Smooth muscle cell (in vitro differentiated cells): ENCODE measurements around the gene ADD3. TPM values are rescaled to one million over a fixed set of nuclear protein-coding genes. Genes with fewer than 3 reads are reported as not detected.
"Not testable (repeated sequence)": the region's sequence is repeated elsewhere in the genome, so short reads cannot be mapped to it uniquely, and the experiment has no call there.

ENCODE experiments used
- DNase-seq: peaks from one replicate; lab custom pipeline; 2025; ENCODE audit not compliant: unreplicated experiment; lab: John Stamatoyannopoulos, UW
- H2AFZ ChIP-seq: fragments of 200-600 bp; sonication (generic); 2 replicates; pipeline ENCODE4 v1.6.0; 2016; ENCODE audit warnings: antibody characterized with exemption, low read depth, mild to moderate bottlenecking
- H3F3A ChIP-seq: fragments of 200-600 bp; sonication (generic); 2 replicates; pipeline ENCODE4 v1.6.0; 2017; ENCODE audit warnings: antibody characterized with exemption, low read depth
- H3K27ac ChIP-seq: fragments of 200-600 bp; sonication (generic); 2 replicates; pipeline ENCODE4 v1.5.1; 2016; ENCODE audit warnings: low read depth, mild to moderate bottlenecking
- H3K27me3 ChIP-seq: fragments of 200-600 bp; sonication (generic); 2 replicates; pipeline ENCODE4 v1.6.1; 2016; ENCODE audit warnings: low read depth, mild to moderate bottlenecking
- H3K36me3 ChIP-seq: fragments of 200-600 bp; sonication (generic); 2 replicates; pipeline ENCODE4 v1.5.1; 2016; ENCODE audit warnings: low read depth
- H3K4me1 ChIP-seq: fragments of 200-600 bp; sonication (generic); 2 replicates; pipeline ENCODE4 v1.5.1; 2016; ENCODE audit warnings: low read depth
- H3K4me2 ChIP-seq: fragments of 200-600 bp; sonication (generic); 2 replicates; pipeline ENCODE4 v1.6.0; 2016; ENCODE audit warnings: mild to moderate bottlenecking
- H3K4me3 ChIP-seq: fragments of 200-600 bp; sonication (generic); 2 replicates; pipeline ENCODE4 v1.5.1; 2016; ENCODE audit warnings: mild to moderate bottlenecking
- H3K79me2 ChIP-seq: fragments of 200-600 bp; sonication (generic); 2 replicates; pipeline ENCODE4 v1.6.0; 2016; ENCODE audit warnings: low read depth, mild to moderate bottlenecking
- H3K9ac ChIP-seq: fragments of 200-600 bp; sonication (generic); 2 replicates; pipeline ENCODE4 v1.6.0; 2016; ENCODE audit warnings: low read depth
- H3K9me3 ChIP-seq: fragments of 200-600 bp; sonication (generic); replicated peaks from 2 replicates; pipeline ENCODE4 v1.5.1; 2016; ENCODE audit warnings: low read depth
- H4K20me1 ChIP-seq: fragments of 200-600 bp; sonication (generic); 2 replicates; pipeline ENCODE4 v1.6.0; 2016; ENCODE audit warnings: low read depth
- CTCF ChIP-seq: fragments of 200-600 bp; sonication (generic); IDR thresholded peaks from 2 replicates; pipeline ENCODE4 v1.5.1; 2017; ENCODE audit warnings: borderline replicate concordance, mild to moderate bottlenecking, antibody characterized with exemption; ENCODE audit not compliant: insufficient read depth, poor library complexity, severe bottlenecking
- WGBS: methylation state at CpG from one replicate; pipeline ENCODE4 v1.1.7; 2016; ENCODE audit warnings: low lambda C conversion rate; 5-methylcytosine and 5-hydroxymethylcytosine counted together
- polyA plus RNA-seq: library from polyadenylated mRNA; unstranded; fragments of >200 nt; fragmentation: Nextera tagmentation; extraction: Ambion mirVana; gene quantifications from 2 replicates; pipeline ENCODE4 v1.2.1, GENCODE V29; 2016
- total RNA-seq: library from RNA; depleted of rRNA; stranded (reverse); fragments of >200 nt; gene quantifications from 2 replicates; pipeline ENCODE4 v1.2.3, GENCODE V29; 2014

The ADD3 gene
- total and polyA plus RNA-seq, 2 experiments from 2014 or later = 75.0 to 155 TPM

- Histone ChIP-seq H3K4me1 (peaks cover 14% of the 10 kb centered on the region), H3K9me3 (no peaks in the 10 kb centered on the region), H4K20me1 (peaks cover 68% of the 10 kb centered on the region), H3K79me2 (peaks cover 88% of the 10 kb centered on the region), H3K4me2 (peak overlapping the region; percentile 32), H2AFZ (no peak overlapping the region), H3F3A (no peaks in the 10 kb centered on the region), H3K4me3 (no peak overlapping the region), H3K27me3 (no peaks in the 10 kb centered on the region), H3K36me3 (no peaks in the 10 kb centered on the region), H3K27ac (peak overlapping the region; percentile 87), H3K9ac (peak overlapping the region; percentile 35)
- no peak for DNase-seq
- TF ChIP-seq CTCF = no peak
- 12% methylated on average over 3 of the region's 3 CpGs for WGBS
These were observed 34.4 kb downstream of the ADD3 start for GRCh38 chr10:110042181-110042580.

- H3K27me3 ChIP-seq = no peaks in the 10 kb centered on the region
- H3K4me1 ChIP-seq = peaks cover 14% of the 10 kb centered on the region
- H3K4me2 ChIP-seq = peak overlapping the region; percentile 32
- H3K36me3 ChIP-seq = no peaks in the 10 kb centered on the region
- WGBS = 100% methylated on average over 4 of the region's 4 CpGs
- H3K79me2 ChIP-seq = peaks cover 95% of the 10 kb centered on the region
- no peaks in the 10 kb centered on the region for H3F3A ChIP-seq
- no peak overlapping the region for H2AFZ ChIP-seq
- H3K9ac ChIP-seq = peak overlapping the region; percentile 35
- peaks cover 63% of the 10 kb centered on the region for H4K20me1 ChIP-seq
- no peak for DNase-seq
- no peaks in the 10 kb centered on the region for H3K9me3 ChIP-seq
- H3K27ac ChIP-seq = peak overlapping the region; percentile 87
- no peak overlapping the region for H3K4me3 ChIP-seq
- no peak for TF ChIP-seq CTCF
These were observed 35.1 kb downstream of the ADD3 start for GRCh38 chr10:110042891-110043290.

- Histone ChIP-seq H3K27me3 (no peaks in the 10 kb centered on the region), H3K9ac (no peak overlapping the region), H3K9me3 (no peaks in the 10 kb centered on the region), H4K20me1 (peaks cover 46% of the 10 kb centered on the region), H2AFZ (no peak overlapping the region), H3K36me3 (no peaks in the 10 kb centered on the region), H3K4me3 (no peak overlapping the region), H3K27ac (no peak overlapping the region), H3K79me2 (peaks cover 94% of the 10 kb centered on the region), H3K4me1 (peaks cover 14% of the 10 kb centered on the region), H3F3A (no peaks in the 10 kb centered on the region), H3K4me2 (no peak overlapping the region)
- WGBS = 98% methylated on average over 2 of the region's 2 CpGs
- DNase-seq = no peak
- TF ChIP-seq CTCF = no peak
These were observed 36.9 kb downstream of the ADD3 start for GRCh38 chr10:110044681-110045080.

- peaks cover 39% of the 10 kb centered on the region for H4K20me1 ChIP-seq
- 94% methylated on average over 2 of the region's 2 CpGs for WGBS
- peaks cover 14% of the 10 kb centered on the region for H3K4me1 ChIP-seq
- TF ChIP-seq CTCF = no peak
- no peaks in the 10 kb centered on the region for H3K36me3 ChIP-seq
- no peak overlapping the region for H3K9ac ChIP-seq
- no peak overlapping the region for H3K4me2 ChIP-seq
- no peak overlapping the region for H2AFZ ChIP-seq
- H3K79me2 ChIP-seq = peaks cover 86% of the 10 kb centered on the region
- H3K27me3 ChIP-seq = no peaks in the 10 kb centered on the region
- H3K9me3 ChIP-seq = no peaks in the 10 kb centered on the region
- DNase-seq = no peak
- H3F3A ChIP-seq = no peaks in the 10 kb centered on the region
- H3K27ac ChIP-seq = no peak overlapping the region
- no peak overlapping the region for H3K4me3 ChIP-seq
These were observed 38.0 kb downstream of the ADD3 start for GRCh38 chr10:110045772-110046171.

GRCh38 chr10:110048145-110048544, 40.4 kb downstream of the ADD3 start:
- not testable (repeated sequence) for H3K4me2 ChIP-seq, DNase-seq
- WGBS = 95% methylated on average over 2 of the region's 2 CpGs

More at GRCh38 chr10:110048145-110048544, 40.4 kb downstream of the ADD3 start:
- H3K27ac ChIP-seq, H3K27me3 ChIP-seq, H3K4me1 ChIP-seq, H3F3A ChIP-seq, H3K4me3 ChIP-seq, H3K36me3 ChIP-seq, H3K9ac ChIP-seq, H2AFZ ChIP-seq, H3K9me3 ChIP-seq: not testable (repeated sequence)
- peaks cover 43% of the 10 kb centered on the region for H4K20me1 ChIP-seq
- peaks cover 89% of the 10 kb centered on the region for H3K79me2 ChIP-seq
